Ectodermal cell (in vitro differentiated cells): ENCODE results near the gene ACTL10.
A peak's percentile ranks its signal among the peaks of the same experiment; 100 is the strongest.

Experiments used
- H3K27ac ChIP-seq: 2 replicates; pipeline ENCODE4 v1.7.0; 2013; ENCODE audit warnings: mild to moderate bottlenecking, low read depth, low read length; ENCODE audit not compliant: insufficient read depth, poor library complexity, severe bottlenecking
- H3K27me3 ChIP-seq: 2 replicates; pipeline ENCODE4 v1.7.0; 2013; ENCODE audit warnings: mild to moderate bottlenecking, low read length; ENCODE audit not compliant: insufficient read depth, control insufficient read depth, poor library complexity, severe bottlenecking
- H3K36me3 ChIP-seq: one replicate; pipeline ENCODE4 v1.7.0; 2013; ENCODE audit warnings: low read length; ENCODE audit not compliant: control insufficient read depth, insufficient read depth
- H3K4me1 ChIP-seq: one replicate; pipeline ENCODE4 v1.7.0; 2013; ENCODE audit warnings: low read length; ENCODE audit not compliant: control insufficient read depth, insufficient read depth
- H3K4me3 ChIP-seq: 2 replicates; pipeline ENCODE4 v1.7.0; 2013; ENCODE audit warnings: low read depth, low read length, control low read depth; ENCODE audit not compliant: insufficient read depth
- H3K9me3 ChIP-seq: 2 replicates; pipeline ENCODE4 v1.7.0; 2013; ENCODE audit warnings: mild to moderate bottlenecking, low read length, moderate library complexity; ENCODE audit not compliant: control insufficient read depth
- WGBS, 2 experiments: methylation state at CpG; one replicate each; pipeline ENCODE4 v1.1.7; 2013; ENCODE audit warnings: missing lambda C conversion rate in 2 of 2; 5-methylcytosine and 5-hydroxymethylcytosine counted together

ACTL10 gene

DNA sequence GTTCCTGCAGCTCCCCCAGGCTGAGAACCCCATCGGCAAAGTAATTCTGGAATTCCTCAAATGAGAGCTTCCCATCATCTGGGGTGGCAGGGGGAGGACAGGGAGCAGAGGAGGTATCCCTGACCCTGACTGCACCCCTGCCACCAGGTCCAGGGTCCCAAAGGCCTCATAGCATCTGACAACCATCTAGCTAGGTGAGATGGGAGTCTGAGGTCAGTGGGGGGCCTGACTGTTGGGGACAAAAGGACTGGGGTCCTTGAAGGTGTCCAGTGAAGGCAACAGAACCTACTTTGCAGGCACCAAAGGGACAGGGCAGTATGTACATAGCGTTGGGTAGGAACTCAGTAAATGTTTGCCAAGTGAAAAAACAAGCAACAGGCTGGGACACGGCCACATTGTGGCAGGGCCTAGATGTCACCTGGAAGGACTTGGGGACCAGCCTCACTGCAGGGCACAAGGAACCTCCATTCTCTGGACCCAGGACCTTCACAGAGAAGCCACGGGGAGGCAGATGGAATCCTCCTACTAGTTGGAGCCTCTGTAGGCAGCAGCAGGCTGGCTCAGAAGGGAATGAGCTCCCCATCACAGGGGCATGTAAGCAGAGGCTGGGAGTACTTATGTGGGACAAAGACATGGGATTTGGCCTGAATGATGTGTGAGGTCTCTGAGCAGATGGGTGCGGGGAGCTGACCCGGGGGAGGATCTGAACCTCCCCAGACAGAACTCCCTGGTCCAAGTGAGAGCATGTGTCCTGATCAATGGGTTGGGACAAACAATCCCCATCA lies 4.2 kb downstream of the ACTL10 start:
- peaks cover 28% of the 10 kb centered on the region for H3K4me1 ChIP-seq
- no peak overlapping the region for H3K27ac ChIP-seq
- 95 to 96% methylated on average over 6 of the region's 6 CpGs for WGBS, 2 experiments
- no peaks in the 10 kb centered on the region for H3K36me3 ChIP-seq
- H3K27me3 ChIP-seq: peaks cover 14% of the 10 kb centered on the region
- no peak overlapping the region for H3K4me3 ChIP-seq
- H3K9me3 ChIP-seq: no peaks in the 10 kb centered on the region

- 93 to 94% methylated on average over 8 of the region's 8 CpGs for WGBS, 2 experiments
- Histone ChIP-seq H3K4me3 (no peak overlapping the region), H3K36me3 (no peaks in the 10 kb centered on the region), H3K27me3 (peaks cover 14% of the 10 kb centered on the region), H3K4me1 (peaks cover 26% of the 10 kb centered on the region), H3K27ac (no peak overlapping the region), H3K9me3 (no peaks in the 10 kb centered on the region)
Measured at GRCh38 chr20:33671573-33672288, 5.0 kb downstream of the ACTL10 start.

DNA sequence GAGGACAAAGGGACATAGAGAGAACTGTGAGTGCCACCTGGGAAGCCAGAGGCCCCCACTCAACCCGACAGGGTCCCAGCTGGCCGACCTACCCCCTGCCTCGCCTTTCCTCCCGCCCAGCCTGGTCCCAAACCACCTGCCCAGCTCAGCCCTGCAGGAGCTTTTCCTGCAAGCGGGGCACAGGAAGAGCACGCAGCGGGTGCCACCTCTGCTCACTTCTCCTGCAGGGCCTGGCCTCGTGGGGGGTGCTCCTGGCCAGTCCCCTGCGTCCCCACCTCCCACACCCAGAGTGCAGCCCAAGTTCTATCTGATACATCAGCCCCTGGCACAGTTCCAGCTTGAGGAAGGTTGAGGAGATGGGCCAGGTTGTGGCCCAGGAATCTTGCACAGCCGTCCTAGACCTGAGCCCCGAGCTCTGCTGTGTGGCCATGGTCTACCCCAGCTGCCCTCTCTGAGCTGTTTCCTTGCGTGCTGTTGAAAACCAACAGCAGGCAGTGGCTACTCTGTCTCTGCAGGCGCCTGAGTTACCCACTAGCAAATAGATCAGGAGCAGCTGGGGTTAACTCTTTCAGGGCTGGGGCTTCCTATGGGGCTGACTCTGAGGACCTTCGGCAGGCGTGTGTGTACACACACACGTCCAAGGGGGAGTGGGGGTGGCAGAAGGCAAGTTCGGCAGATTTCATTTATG lies 5.8 kb downstream of the ACTL10 start:
- WGBS, 2 experiments: 59 to 61% methylated on average over 17 of the region's 17 CpGs
- no peaks in the 10 kb centered on the region for H3K36me3 ChIP-seq
- no peaks in the 10 kb centered on the region for H3K9me3 ChIP-seq
- peaks cover 6% of the 10 kb centered on the region for H3K27me3 ChIP-seq
- no peak overlapping the region for H3K27ac ChIP-seq
- H3K4me3 ChIP-seq: no peak overlapping the region
- peaks cover 26% of the 10 kb centered on the region for H3K4me1 ChIP-seq

DNA sequence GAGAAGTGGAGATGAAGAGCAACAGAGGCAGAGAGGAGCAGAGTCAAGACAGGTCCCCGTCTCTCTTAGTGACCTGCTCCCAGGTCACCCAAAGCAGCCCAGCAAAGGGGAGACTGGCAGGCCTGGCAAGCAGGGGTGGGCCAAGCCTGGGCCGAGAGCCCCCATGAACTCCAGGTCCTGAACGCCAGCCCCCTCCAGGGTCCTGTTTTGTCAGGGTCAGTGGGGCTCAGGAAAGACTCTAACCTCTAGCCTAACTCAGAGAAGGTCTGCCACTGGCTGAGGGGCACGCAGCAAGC lies 6.3 kb downstream of the ACTL10 start:
- H3K36me3 ChIP-seq: peaks cover 2% of the 10 kb centered on the region

GRCh38 chr20:33673410-33674293 lies 6.9 kb downstream of the ACTL10 start:
- peaks cover 7% of the 10 kb centered on the region for H3K36me3 ChIP-seq
- peak overlapping the region; percentile 63 for H3K4me3 ChIP-seq
- peaks cover 26% of the 10 kb centered on the region for H3K4me1 ChIP-seq
- H3K27ac ChIP-seq: no peak overlapping the region
- no peaks in the 10 kb centered on the region for H3K27me3 ChIP-seq
- WGBS, 2 experiments: 7% methylated on average over 29 of the region's 29 CpGs
- no peaks in the 10 kb centered on the region for H3K9me3 ChIP-seq

More for the DNA sequence above, 6.3 kb downstream of the ACTL10 start:
- WGBS, 2 experiments: 66 to 70% methylated on average over 4 of the region's 4 CpGs
- H3K27me3 ChIP-seq: peaks cover 2% of the 10 kb centered on the region
- no peaks in the 10 kb centered on the region for H3K9me3 ChIP-seq
- no peak overlapping the region for H3K27ac ChIP-seq
- H3K4me3 ChIP-seq: peak overlapping the region; percentile 63
- H3K4me1 ChIP-seq: peaks cover 26% of the 10 kb centered on the region

DNA sequence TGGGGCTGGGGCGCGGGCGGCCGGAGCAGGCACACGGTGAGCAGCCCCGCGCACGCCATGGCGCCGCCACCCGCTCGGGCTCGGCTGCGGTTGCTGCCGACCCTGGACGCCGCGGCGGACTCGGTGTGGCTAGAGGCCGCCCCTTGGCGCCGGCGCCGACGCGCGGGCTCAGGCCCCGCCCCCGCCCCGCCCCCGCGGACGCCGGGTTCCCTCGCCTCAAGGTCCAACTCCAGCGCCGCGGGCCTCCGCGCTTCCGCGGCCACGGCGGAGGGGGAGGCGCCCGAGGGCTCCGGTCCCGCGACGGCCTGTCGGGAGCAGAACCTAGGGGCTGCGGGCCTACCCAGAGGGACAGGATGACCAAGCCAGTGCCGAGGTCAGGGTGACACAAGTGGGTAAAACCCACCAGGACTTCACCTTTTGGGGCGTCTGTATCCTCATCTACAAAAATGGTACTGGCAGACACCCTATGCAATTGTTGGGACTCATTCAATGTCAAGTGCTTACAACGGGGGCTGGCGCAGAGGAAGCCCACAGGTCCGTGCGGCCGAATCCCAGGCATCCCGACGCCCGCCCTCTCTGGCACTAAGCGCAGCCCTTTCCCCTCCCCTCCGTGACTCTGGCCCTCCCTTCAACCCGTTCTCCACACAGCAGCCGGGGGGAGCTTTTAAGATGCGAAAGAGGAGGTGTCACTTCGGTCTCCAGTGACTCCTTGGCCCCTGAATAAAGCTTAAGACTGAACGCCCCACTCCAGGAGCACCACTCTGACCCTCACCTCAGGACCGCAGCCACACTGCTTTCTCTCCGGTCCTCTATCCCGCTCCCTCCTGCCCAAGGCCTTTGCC lies 7.8 kb downstream of the ACTL10 start, which contains the start of gene NECAB3:
Gene NECAB3 (minus strand): TSS at position 135 of the 842 bp plus-strand sequence. CDS start 76 bp downstream, at position 59.
- no peaks in the 10 kb centered on the region for H3K9me3 ChIP-seq
- no peak within 1 kb of the TSS for H3K27ac ChIP-seq
- peaks cover 26% of the 10 kb centered on the region for H3K4me1 ChIP-seq
- H3K36me3 ChIP-seq: peaks cover 12% of the 10 kb centered on the region
- WGBS, 2 experiments: 2% methylated on average over 73 of the region's 73 CpGs
- peak within 1 kb of the TSS; percentile 63 for H3K4me3 ChIP-seq
- H3K27me3 ChIP-seq: no peaks in the 10 kb centered on the region

DNA sequence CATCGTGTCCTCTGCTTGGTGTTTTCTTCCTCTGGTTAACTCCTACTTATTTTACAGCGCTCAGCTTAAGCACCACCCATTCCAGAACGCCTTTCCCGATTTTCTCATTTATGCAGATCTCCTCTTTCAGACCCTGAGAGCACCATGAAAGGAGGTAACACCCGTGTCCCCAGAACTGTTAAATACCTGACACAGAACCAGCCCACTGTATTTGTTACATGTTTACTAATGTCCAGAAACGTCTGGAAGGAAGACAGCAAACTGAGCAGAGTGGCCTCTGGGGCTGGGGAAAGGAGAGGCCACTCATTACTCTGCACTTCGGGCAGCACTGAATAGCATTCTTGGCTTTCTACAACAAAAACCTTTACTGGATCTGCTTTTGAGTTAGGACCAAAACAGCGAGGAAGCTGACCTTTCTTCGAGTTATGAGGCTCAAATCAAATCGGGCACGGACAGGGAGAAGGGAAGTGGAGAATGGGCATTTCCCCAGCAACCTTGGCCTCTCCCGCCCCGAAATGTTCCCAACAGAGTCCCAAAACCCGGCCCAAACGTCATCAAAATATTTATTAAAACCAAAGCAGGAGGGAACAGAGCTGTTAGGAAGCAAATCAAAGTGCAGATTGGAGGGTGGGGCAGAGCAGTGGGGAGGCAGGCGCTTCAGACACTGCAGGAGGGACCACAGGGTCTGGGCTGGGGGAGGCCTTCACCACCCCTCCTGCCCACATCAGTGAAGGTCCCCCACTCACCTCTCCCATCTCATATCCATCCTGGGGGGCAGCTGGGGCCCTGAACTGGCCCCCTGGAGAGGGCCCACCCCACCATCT lies 8.6 kb downstream of the ACTL10 start:
- H3K9me3 ChIP-seq: no peaks in the 10 kb centered on the region
- no peak overlapping the region for H3K27ac ChIP-seq
- WGBS, 2 experiments: 54 to 55% methylated on average over 16 of the region's 16 CpGs
- H3K27me3 ChIP-seq: no peaks in the 10 kb centered on the region
- no peak overlapping the region for H3K4me3 ChIP-seq
- peaks cover 26% of the 10 kb centered on the region for H3K4me1 ChIP-seq
- peaks cover 13% of the 10 kb centered on the region for H3K36me3 ChIP-seq

GRCh38 chr20:33676121-33676520 lies 9.4 kb downstream of the ACTL10 start:
- H3K27ac ChIP-seq: no peak overlapping the region
- no peaks in the 10 kb centered on the region for H3K9me3 ChIP-seq
- no peak overlapping the region for H3K4me3 ChIP-seq
- H3K27me3 ChIP-seq: no peaks in the 10 kb centered on the region
- H3K36me3 ChIP-seq: peaks cover 16% of the 10 kb centered on the region
- 95% methylated on average over 11 of the region's 11 CpGs for WGBS, 2 experiments
- H3K4me1 ChIP-seq: peaks cover 26% of the 10 kb centered on the region
